Measurements from ENCODE around the gene SH3BP5L. TPM values are rescaled to one million over a fixed set of nuclear protein-coding genes. Genes with fewer than 3 reads are reported as not detected.

Gene SH3BP5L
- total and polyA plus RNA-seq, 2 of the 13 experiments (the other 11 are each of a cell fraction or from before 2014, with no cell fraction given) = 10.3 to 14.9 TPM

GRCh38 chr1:248873993-248874533 is 48.3 kb upstream of the SH3BP5L start (continued):
- TF ChIP-seq ZNF609 (CRISPR knock-in tag; IDR thresholded peaks at IDR 0.05; ENCODE audit: borderline replicate concordance) = no peak
- no peak for TF ChIP-seq RERE (CRISPR knock-in tag; IDR thresholded peaks at IDR 0.05; ENCODE audit: low read depth)
- no peak for TF ChIP-seq PLRG1 (conservative IDR thresholded peaks at IDR 0.05)
- TF ChIP-seq ZNF781 (CRISPR knock-in tag; IDR thresholded peaks at IDR 0.05; ENCODE audit: borderline replicate concordance, not compliant biosample characterization) = no peak
- 0 out of 2 replicates have a peak, but pooled peaks have one; percentile 44 for TF ChIP-seq ATF3 (CRISPR knock-in tag; IDR thresholded peaks at IDR 0.05)
- no peak; the same call in 1 of the 2 replicates for TF ChIP-seq HNF1A (IDR thresholded peaks at IDR 0.05; ENCODE audit: low read depth)
- TF ChIP-seq HNF1A (CRISPR knock-in tag; IDR thresholded peaks at IDR 0.05; ENCODE audit: borderline replicate concordance) = no peak
- no peak for TF ChIP-seq BCL6 (CRISPR knock-in tag; IDR thresholded peaks at IDR 0.05)
- TF ChIP-seq ZC3H13 (CRISPR knock-in tag; IDR thresholded peaks at IDR 0.05) = no peak
- TF ChIP-seq SNRNP70 (IDR thresholded peaks at IDR 0.05; ENCODE audit: low read depth, low read length) = no peak
- no peak for TF ChIP-seq EEA1 (CRISPR knock-in tag; IDR thresholded peaks at IDR 0.05; ENCODE audit: borderline replicate concordance)
